SK-N-SH (cell line): ENCODE data around the gene ACACA.

Experiments
- EP300 ChIP-seq, 2 experiments: IDR thresholded peaks; 2 replicates each; pipeline versions ENCODE4 v1.4.0 to v1.6.1; 2012; ENCODE audit warnings: borderline replicate concordance in 1 of 2, low read depth in 1 of 2, low read length in 1 of 2
- POLR2AphosphoS5 ChIP-seq: IDR thresholded peaks from 2 replicates; pipeline ENCODE4 v1.6.1; 2012; ENCODE audit warnings: low read depth, low read length
- TAF1 ChIP-seq: IDR thresholded peaks from 2 replicates; pipeline ENCODE4 v1.6.1; 2012; ENCODE audit warnings: low read depth, mild to moderate bottlenecking, low read length, moderate library complexity, borderline replicate concordance
- TF ChIP-seq, protein P1 (sequence below): fragments of 200-600 bp; sonication (generic); IDR thresholded peaks from 2 replicates; pipeline ENCODE4 v1.6.1; 2017; ENCODE audit warnings: antibody characterized with exemption, mild to moderate bottlenecking, moderate library complexity

DNA sequence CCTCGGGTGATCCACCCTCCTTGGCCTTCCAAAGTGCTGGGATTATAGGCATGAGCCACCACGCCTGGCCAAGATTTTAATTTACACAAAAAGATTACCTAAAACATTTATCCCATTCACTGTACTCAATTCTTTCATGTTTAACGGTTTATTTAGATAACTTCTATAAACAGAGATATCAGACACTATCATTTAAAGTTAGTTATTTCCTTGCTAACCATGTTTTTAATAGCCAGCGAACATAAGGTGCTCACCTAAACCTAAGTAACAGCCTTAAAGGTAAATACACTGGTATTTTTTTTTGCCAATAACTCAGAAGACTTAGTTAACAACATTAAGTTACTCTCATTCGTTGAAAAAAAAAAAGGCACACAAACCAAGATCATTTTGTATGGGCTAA lies 112.9 kb downstream of the ACACA start:
- no peak for TF ChIP-seq TAF1
- TF ChIP-seq, protein P1, sequence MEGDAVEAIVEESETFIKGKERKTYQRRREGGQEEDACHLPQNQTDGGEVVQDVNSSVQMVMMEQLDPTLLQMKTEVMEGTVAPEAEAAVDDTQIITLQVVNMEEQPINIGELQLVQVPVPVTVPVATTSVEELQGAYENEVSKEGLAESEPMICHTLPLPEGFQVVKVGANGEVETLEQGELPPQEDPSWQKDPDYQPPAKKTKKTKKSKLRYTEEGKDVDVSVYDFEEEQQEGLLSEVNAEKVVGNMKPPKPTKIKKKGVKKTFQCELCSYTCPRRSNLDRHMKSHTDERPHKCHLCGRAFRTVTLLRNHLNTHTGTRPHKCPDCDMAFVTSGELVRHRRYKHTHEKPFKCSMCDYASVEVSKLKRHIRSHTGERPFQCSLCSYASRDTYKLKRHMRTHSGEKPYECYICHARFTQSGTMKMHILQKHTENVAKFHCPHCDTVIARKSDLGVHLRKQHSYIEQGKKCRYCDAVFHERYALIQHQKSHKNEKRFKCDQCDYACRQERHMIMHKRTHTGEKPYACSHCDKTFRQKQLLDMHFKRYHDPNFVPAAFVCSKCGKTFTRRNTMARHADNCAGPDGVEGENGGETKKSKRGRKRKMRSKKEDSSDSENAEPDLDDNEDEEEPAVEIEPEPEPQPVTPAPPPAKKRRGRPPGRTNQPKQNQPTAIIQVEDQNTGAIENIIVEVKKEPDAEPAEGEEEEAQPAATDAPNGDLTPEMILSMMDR = no peak
- no peak for TF ChIP-seq EP300 (IDR thresholded peaks at IDR 0.05; ENCODE audit: borderline replicate concordance in 1 of 2, low read depth in 1 of 2, low read length in 1 of 2)
- TF ChIP-seq POLR2AphosphoS5 = no peak
